Stomach (tissue), 4 donors: ENCODE data around the gene INTS7.
A peak's percentile ranks its signal among the peaks of the same experiment; 100 is the strongest.

ENCODE experiments used
- CTCF ChIP-seq, 7 experiments: fragments of 450-650 bp in 4 of 7; fragments of 200-600 bp in 3 of 7; sonication (generic) in 3 of 7; IDR thresholded peaks; one replicate each; pipeline ENCODE4 v1.5.1; 2016 to 2019; ENCODE audit warnings: antibody characterized with exemption in 7 of 7, control low read depth in 2 of 7, mild to moderate bottlenecking in 1 of 7
- POLR2AphosphoS5 ChIP-seq, 3 donors: sonication (generic); formaldehyde crosslinking; IDR thresholded peaks; one replicate each; pipeline ENCODE4 v1.6.1; 2016; ENCODE audit warnings: antibody characterized with exemption in 3 of 3

DNA sequence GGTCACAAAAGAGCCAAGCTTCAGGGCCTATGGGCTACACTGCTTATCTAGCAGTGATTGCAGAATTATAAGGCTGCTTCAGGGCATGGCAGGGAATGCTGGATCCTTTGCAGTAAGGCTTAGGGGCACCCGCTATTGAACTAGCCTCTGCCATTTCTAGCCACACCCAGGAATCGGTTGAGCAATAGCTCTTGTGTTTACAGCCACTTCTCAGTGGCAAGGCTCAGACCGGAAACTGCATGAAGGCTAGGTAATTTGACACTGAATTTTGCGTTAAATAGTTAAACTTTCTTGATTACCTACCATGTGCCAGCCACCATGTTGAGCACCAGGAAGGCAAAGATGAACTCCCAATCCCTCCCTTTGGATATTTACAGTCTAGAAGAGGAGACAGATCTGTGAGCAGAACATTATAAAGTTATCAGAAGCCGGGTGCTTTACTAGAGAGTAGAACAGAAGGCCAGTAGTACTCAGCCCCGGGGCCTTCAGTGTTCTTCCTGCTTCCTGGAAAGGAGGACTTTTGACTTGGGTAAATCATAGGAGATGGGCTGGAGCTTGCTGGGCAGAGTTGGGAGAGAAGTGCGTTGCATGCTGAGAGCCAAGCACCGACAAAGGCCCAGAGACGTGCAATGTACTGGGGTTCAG is 106.2 kb downstream of the INTS7 start:
- TF ChIP-seq POLR2AphosphoS5 (IDR thresholded peaks at IDR 0.05) (peak in 2 of 3 donors; percentile 8 to 37), CTCF (IDR thresholded peaks at IDR 0.05) (no peak)
